Left kidney (tissue), 2 donors: Measurements from ENCODE around the gene CATSPER4. TPM values are rescaled to one million over a fixed set of nuclear protein-coding genes. Genes with fewer than 3 reads are reported as not detected.
"Not testable (repeated sequence)": the region's sequence is repeated elsewhere in the genome, so short reads cannot be mapped to it uniquely, and the experiment has no call there.

Experiments used
- DNase-seq: peaks from one replicate; pipeline ENCODE4 v3.0.0-alpha.2; 2013
- polyA plus RNA-seq: library from polyadenylated mRNA; unstranded; fragments of 120-200 nt; gene quantifications from one replicate; pipeline ENCODE4 v1.2.1, GENCODE V29; 2013; ENCODE audit not compliant: insufficient read length

CATSPER4 gene
- polyA plus RNA-seq, 1 donor: 0.18 TPM

DNA sequence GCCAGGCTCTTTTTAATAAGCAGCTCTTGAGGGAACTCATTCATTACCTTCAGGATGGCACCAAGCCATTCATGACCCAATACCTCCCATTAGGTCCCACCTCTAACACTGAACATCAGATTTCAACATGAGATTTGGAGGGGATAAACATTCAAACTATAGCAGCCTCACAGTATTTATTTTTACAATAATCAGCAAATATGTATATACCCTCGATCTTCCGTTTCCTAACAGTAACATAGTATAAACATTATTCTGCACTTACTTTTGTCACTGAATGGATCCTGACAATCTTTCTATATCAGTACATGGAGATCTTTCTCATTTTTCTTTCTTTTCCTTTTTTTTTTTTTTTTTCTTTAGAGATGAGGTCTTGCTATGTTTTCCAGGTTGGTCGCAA lies 5.4 kb downstream of the CATSPER4 start:
- DNase-seq: no peak

DNA sequence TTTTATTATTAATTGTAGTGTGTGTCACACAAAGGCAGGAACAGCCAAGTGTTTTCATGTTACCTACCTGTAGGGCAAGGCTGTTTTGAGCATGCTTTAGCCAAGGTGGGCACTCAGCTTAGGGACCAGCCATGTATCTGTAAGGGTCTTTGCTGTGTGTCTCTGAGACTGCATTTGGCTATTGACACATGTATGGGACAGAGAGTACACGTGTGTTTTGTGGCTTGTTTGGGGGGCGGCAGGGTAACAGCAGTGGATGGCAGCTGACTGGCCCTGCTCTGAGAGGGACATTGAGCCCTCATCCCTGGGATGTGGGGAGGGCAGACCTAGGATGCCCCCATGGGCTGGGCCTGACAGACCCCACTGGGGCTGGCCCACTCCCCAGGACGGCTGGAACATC lies 6.9 kb downstream of the CATSPER4 start:
- no peak for DNase-seq

DNA sequence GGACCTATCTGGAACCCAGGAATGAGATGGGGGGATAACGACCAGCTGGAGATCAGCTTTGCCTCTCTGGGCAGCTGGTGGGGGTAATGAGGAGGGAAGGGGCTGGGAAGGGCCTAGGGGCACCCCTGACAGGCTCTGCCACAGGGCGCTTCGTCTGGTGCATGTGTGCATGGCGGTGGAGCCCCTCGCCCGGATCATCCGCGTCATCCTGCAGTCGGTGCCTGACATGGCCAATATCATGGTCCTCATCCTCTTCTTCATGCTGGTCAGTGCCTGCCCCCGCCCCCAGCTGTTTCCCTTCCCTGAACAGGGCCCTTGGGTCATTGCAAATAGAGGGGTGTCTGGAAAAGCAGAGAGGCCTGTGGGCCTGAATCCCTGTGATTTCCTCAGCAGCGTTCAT lies 7.4 kb downstream of the CATSPER4 start:
- DNase-seq: no peak

DNA sequence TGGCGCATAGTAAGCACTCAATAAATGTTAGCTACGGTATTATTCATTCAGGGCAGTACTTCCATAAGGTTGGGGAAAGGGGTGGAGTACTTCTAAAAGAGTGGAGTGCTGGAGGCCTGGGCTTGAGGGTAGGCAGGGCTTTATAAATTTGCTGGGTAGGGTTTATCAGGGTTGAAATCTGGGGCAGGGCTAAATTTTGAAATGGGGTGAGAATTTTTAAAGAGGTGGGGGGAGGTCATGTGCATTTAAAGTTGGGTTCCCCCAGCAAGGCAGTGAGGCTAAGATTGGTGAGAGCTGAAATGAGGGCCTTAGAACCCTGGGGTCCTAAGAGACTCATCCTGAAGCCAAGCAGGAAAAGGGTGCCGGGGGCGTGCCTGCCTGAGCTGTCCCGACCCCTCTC lies 10.0 kb downstream of the CATSPER4 start:
- DNase-seq: no peak

DNA sequence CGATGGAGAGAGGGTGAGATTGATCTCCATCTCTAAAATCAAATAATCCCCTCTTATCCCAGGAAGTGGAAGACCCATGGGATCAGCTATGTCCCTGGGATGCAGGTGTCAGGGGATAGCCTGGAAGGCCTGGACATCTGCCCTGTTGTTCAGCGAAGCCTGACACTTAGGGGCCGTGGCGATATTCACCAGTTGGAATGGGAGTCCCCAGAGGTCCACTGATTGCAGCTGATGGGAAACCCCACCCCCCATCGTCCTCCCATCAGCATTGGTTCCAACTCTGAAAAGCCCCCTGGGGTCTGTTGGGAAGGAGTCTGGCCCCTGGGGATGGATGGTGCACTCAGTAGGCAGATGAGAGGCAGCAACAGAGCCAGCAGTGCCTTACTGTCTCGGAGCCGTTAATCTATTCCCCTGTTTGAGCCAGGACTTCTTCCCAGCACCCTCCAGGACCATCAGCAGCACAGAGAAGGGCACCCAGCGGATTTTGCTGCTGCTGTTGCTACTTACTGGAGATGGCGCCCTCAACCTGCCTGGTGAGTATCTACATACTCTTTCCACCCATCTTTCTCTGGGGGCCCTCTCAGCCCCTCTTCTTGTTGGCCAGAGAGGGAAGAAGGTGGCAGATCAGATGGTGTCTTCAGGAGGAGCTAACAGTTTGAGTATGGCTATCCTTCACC lies 13.4 kb downstream of the CATSPER4 start:
- DNase-seq: no peak

DNA sequence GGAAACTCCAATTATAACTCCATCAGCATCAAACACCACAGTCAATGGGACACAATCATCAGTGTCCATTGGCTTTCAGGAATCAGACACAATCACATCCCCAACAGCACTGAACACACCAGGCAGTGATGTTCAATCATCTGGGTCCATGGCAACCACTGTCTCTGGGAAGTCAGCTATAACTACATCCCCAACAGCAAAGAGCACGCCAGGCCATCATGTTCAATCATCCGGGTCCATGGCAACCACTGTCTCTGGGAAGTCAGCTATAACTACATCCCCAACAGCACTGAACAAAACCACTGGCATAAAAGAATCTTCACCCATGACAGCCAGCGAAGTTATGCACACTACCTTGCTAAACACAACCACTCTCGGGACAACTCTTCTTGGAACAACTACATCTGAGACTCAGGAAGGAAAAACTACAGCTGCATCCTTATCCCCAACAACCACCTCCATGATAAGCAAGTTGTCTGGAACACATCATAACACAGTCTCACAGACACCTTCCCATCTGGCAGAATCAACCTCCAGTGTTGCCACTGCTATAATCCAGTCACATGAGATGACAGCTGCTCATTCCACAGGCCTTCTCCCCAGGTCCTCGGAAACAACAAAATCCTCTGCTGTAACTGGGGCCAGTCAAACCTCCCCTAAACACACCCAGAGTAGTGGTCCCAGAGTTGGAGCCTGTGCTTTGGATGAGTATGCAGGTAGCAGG lies 19.9 kb downstream of the CATSPER4 start:
- DNase-seq: no peak

DNA sequence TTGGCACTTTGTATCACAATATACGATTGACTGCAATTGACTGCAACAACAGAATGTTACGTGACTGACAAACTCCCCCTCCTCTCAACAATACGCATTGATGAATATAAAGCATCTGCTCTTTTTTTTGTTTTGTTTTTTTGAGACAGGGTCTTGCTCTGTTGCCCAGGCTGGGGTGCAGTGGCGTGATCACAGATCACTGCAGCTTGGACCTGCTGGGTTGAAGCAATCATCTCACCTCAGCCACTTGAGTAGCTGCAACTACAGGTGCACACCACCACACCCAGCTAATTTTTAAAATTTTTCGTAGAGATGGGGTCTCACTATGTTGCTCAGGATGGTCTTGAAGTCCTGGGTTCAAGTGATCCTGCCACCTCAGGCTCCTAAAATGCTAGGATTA lies 22.3 kb downstream of the CATSPER4 start:
- no peak for DNase-seq

DNA sequence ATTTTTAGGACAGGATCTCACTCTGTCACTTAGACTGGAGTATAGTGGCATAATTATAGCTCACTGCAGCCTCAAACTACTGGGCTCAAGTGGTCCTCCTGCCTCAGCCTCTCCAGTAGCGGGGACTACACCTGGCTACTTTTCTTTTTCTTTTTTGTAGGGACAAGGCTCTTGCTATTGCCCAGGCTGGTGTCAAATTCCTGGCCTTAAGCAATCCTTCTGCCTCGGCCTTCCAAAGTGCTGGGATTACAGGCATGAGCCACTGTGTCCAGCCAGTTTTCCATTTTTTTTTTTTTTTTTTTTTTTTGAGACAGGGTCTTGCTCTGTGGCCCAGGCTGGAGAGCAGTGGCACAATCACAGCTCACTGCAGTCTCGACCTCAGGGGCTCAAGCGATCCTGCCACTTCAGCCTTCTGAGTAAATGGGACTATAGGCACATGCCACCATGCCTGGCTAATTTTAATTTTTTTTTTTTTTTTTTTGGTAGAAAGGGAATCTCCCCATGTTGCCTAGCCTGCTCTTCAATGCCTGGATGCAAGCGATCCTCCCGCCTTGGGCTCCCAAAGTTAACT lies 23.0 kb downstream of the CATSPER4 start:
- DNase-seq: no peak

DNA sequence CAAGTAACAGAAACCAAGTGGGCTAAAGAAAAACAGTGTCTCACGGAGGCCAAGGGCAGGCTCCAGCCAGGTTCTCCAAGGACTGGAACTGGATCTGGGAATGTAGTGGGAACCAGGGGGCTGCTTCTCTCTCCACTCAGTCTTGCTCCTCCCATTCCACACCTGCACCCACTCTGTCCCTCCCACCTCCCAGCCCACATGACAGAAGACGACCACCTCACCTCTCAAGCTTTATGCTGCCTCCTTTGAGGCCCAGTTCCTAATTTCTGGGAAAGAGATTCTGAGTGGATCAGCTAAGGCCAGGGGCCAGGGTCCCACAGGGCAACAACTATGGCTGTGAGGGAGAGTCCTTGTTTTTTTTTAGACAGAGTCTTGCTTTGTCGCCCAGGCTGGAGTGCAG lies 24.8 kb downstream of the CATSPER4 start:
- no peak for DNase-seq

DNA sequence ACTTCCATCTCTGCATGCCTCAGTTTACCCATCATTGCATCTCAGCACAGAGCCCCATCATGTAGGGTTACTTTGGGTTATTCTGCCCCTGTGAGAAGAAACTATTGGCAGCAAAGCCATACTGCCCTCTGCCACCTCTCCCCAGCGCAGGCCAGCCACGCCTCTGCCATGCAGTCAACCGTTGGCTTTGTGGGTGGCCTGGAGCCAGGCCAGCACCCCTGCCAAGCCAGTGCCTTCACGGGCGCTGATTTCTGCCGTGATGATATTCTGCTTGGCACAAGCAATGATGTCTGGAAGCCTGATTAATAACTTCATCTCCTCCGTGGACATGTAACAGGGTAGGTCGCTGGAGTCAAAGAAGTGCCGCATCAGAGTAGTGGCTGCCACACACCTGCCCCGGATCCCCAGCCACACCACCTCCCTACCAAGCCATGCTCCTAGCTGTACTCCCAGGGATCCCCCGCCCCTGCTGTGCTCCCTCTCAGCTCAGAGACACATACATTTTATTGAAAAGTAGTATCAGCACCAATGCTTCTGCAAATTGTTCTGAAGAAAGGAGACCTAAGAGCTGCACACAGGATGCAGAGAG lies 28.6 kb downstream of the CATSPER4 start:
- DNase-seq: no peak

DNA sequence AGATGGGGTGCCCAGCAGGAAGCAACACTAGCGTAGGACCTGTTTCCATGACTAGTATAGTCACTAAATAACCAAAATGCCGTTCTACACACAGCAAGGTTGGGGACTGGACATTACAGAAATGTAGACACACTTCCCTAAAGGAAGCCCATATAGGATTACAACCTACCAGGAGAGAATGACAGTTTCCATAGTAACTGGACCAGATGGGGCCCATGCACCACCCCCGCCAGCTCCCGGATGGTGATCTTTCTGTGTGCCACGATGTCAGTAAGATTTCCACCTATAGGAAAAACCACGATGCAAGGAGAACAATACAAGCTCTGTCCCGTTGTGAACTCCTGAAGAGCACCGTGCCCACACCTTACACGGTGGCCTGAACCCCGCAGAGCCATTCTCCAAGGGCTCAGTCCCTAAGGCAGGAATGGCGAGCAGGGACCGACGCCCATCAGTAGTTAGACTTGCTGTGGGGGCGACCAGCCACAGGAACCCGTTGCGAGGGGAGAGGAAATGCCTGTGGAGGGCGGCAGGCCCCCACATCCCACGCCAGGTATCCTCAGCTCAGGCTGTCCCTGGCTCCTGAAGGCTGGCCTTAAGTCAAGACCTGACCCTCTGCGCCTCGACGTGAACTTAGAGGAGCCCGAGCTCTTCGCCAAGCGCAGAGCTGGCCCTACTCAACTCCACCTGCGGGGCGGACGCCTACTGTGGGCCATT lies 30.0 kb downstream of the CATSPER4 start:
- no peak for DNase-seq

DNA sequence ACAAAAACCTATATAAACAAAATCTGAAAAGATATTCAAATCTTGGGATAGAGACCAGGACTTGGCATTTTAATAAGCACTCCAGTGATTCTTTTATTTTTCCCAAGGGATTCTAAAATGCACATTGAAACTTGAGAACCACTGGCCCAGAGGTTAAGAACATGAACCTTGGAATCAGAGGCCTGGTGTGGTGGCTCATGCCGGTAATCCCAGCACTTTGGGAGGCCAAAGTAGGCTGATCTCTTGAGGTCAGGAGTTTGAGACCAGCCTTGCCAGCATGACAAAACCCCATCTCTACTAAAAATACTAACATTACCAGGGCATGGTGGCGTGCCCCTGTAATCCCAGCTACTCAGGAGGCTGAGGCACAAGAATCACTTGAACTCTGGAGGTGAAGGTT lies 30.7 kb downstream of the CATSPER4 start:
- DNase-seq: no peak

DNA sequence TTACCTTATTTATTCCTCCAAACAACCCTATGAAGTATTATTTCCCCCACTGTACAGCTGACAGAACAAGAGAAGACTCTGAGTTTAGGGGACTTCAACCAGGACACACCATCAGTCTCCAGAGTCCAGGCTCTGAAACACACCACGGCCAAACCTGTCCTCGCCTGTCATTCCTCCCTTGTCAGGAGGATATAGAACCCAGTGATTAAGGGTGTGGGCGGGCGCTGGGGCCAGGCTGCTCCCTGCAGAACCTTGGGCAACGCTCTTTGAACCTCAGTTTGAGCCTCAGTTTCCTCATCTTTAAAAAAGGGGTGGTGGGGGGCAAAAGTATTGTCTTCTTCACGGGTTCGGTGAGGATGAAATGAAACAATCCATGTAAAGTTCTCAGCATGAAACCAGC lies 34.2 kb downstream of the CATSPER4 start:
- no peak for DNase-seq

DNA sequence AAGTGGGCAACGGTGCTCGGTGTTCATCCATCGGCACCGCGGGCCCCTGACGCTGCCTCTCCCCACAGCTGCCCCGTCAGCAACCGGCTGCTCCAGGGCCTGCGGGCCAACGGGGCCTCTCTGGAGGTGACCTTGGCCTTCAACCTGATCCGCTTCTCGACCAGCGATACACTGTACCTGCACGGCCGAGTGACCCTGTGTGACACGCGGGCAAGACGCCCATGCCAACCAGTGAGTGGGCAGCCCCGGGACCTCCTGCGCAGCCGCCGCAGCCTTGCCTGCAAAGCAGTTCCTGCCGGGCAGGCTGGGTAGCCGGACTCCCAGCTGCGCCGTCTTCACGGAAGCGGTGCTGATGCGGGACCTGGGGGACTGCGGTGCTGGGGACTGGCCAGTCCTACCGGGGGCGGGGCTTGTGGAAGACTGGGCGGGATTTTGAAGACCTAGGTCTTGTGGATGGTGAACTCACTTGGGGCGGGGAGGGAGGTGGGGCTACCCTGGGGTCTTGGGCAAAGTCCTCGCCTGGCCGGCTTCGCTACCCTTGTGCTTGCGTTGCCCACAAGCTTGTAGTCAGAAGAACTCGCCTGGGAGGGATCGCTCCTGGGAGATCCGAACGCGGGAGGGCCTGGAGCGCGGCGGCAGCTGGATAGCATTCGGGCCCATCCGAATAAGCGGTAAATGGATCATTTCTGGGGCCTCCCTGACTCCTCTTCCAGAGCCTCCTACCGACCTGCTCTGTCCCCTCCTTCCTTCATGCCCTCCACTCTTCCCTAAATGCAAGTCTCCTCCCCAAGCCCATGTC lies 34.8 kb downstream of the CATSPER4 start:
- DNase-seq: peak; percentile 60

DNA sequence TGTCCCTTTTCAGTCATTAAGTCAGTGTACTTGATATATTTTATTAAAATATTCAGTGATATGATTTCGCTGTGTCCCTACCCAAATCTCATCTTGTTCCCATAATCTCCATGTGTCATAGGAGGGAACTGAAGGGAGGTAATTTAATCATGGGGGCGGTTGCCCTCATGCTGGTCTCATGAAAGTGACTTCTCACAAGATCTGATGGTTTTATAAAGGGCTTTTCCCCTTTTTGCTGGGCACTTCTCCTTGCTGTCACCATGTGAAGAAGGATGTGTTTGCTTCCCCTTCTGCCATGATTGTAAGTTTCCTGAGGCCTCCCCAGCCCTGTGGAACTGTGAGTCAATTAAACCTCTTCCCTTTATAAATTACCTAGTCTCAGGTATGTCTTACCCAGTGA lies 40.3 kb downstream of the CATSPER4 start:
- not testable (repeated sequence) for DNase-seq

DNA sequence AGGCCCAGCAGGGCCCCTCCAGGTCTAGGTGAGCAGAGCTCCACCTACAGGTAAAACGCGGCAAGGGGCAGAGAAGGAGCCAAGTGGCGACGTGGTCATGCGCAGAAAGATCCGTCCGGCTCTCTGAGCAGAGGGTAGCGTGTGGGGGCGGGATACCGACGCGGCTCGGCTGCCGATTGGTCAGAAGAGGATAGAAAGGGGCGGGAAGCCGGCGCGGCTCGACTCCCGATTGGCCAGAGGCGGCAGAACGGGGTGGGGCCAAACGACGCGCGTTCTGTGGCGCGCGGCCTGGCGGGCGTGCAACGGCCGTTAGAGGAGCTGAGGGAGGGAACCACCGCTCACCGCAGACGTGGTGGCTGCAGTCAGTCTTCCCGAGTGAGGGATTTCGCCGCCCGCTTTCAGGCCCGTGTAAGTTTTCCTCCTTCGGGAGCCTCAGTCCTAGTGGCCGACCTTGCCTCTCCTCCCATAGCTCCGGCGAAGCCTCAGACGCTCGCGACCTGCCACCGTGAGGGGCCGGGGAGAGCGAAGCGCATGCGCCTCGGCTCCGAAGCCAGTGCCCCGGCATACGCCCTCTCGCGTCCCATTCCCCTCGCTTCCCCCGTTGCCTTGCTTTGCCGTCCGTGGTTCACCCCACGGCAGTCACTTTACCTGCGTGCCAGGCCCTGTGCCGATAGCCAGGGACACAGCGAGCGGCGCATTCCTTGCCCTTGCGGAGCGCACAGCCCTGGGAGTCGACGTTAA lies 43.7 kb downstream of the CATSPER4 start, which contains the start of gene CEP85:
Gene CEP85, plus strand, starts transcription at position 298 of the 741 bp plus-strand sequence. CDS start 5,584 bp downstream, outside the sequence.
- peak; percentile 96 for DNase-seq

DNA sequence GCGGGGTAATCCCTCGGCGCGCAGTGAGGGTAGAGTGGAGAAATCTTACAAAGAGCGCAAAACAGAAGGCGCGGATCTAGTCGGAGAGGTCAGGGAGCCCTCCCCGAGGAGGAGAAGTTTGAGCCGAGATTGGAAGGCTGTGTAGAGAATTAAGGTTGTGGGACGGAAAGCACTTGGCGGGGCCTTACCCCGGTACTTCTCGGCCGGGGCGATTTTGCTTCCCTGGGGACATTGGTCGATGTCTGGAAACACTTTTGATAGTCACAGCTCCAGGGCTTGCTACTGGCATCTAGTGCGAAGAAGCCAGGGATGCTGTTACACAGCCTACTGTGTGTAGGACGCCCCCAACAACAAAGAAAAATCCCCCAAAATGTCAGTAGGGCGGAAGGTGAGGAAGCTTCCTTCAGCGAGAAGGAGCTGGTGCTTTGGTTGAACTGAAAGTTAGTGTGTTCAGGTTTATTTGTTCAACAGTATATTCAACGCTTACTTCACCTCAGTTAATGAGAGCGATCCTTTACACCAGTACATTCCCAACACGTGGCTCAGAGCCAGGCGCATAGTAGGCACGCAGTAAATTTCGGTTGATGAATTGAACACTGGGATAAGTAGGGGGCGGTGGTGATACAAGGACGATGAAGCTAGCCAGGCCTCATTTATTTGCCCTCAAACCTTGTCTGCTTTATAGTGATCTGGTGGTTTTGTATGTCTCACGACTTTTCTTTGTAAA lies 44.4 kb downstream of the CATSPER4 start:
- no peak for DNase-seq

DNA sequence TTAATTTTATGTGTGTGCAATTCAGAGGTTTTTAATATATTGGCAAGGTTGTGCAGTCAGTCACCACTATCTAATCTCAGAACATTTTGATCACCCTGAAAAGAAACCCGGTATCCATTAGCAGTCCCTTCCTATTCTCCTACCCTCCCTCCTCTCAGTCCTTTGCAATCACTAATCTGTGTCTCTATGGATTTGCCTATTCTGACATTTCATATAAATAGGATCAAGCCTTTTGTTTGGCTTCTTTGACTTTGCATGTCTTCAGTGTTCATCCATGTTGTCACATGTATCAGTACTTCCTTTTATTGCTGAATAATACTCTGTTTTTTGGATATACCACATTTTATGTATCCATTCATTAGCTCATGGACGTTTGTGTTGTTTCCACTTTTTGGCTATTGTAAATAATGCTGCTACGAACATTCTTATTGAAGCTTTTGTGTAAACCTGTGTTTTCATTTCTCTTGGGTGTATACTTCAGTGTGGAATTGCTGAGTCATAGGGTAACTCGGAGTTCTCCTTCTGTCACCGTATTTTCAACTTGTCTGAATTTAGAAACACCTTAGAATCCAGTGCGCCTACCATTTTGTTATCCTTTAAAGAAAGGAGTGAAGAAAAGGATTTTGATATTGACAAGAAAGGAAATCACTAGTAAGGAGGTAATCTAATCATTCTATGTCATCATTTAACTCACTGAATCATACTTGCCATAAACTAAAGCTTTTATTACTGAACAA lies 47.0 kb downstream of the CATSPER4 start:
- DNase-seq: no peak

DNA sequence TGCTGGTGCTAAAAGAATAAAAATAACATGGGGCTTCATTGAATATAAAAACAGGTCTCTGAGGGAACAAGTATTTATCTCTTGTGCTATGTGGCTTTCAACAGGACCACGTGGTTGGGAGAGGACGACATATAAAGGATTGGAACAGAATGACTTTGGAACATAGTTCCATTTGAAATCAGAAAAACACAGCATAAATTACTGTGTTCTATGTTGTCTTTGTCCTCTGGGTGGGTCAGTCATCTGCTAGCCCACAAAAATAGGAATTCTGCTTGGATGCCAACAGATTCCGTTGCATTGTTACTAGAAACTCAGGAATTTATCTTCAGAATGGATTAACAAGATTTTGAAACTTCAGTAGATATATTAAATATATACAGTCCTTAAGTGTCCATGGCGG lies 49.5 kb downstream of the CATSPER4 start:
- DNase-seq: no peak
